Panc1 (cell line): ENCODE results near the gene SPDYC.

Experiments
- POLR2AphosphoS5 ChIP-seq: IDR thresholded peaks from 2 replicates; pipeline ENCODE4 v1.6.1; 2012; ENCODE audit warnings: mild to moderate bottlenecking, low read depth, low read length, moderate library complexity
- SIN3A ChIP-seq: IDR thresholded peaks from 2 replicates; pipeline ENCODE4 v1.6.1; 2012; ENCODE audit warnings: low read depth, mild to moderate bottlenecking, low read length, moderate library complexity, borderline replicate concordance; ENCODE audit not compliant: insufficient read depth
- TCF7L2 ChIP-seq: IDR thresholded peaks from 2 replicates; pipeline ENCODE4 v1.6.1; 2011; ENCODE audit warnings: mild to moderate bottlenecking, low read depth, low read length, inconsistent platforms
- TF ChIP-seq, protein P1 (sequence below): fragments of 450-650 bp; IDR thresholded peaks from 2 replicates; pipeline ENCODE4 v1.5.1; 2017; ENCODE audit warnings: mild to moderate bottlenecking
- TF ChIP-seq, protein P2 (sequence below), 2 experiments: IDR thresholded peaks; 2 replicates each; pipeline ENCODE4 v1.6.1; 2011 to 2012; ENCODE audit warnings: low read depth in 2 of 2, control low read depth in 1 of 2, low read length in 1 of 2, mild to moderate bottlenecking in 1 of 2, moderate library complexity in 1 of 2; ENCODE audit not compliant: insufficient read depth in 1 of 2

DNA sequence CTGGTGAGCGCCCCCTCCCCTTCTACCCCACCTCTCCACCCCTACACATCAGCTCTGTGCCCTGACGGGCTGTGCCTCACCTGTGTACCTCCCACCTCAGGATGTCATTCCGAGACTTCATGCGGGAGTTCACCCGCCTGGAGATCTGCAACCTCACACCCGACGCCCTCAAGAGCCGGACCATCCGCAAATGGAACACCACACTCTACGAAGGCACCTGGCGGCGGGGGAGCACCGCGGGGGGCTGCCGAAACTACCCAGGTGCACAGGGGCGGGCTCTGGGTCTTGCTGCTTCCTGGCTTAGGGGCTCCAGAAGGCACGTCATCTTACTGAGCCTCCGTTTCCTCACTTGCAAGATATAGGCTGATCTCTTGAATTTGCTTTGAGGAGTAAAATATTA is 18.5 kb downstream of the SPDYC start:
- TF ChIP-seq, protein P1, sequence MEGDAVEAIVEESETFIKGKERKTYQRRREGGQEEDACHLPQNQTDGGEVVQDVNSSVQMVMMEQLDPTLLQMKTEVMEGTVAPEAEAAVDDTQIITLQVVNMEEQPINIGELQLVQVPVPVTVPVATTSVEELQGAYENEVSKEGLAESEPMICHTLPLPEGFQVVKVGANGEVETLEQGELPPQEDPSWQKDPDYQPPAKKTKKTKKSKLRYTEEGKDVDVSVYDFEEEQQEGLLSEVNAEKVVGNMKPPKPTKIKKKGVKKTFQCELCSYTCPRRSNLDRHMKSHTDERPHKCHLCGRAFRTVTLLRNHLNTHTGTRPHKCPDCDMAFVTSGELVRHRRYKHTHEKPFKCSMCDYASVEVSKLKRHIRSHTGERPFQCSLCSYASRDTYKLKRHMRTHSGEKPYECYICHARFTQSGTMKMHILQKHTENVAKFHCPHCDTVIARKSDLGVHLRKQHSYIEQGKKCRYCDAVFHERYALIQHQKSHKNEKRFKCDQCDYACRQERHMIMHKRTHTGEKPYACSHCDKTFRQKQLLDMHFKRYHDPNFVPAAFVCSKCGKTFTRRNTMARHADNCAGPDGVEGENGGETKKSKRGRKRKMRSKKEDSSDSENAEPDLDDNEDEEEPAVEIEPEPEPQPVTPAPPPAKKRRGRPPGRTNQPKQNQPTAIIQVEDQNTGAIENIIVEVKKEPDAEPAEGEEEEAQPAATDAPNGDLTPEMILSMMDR = no peak
- TF ChIP-seq POLR2AphosphoS5 (no peak), SIN3A (no peak), TCF7L2 (no peak)
- TF ChIP-seq, protein P2, sequence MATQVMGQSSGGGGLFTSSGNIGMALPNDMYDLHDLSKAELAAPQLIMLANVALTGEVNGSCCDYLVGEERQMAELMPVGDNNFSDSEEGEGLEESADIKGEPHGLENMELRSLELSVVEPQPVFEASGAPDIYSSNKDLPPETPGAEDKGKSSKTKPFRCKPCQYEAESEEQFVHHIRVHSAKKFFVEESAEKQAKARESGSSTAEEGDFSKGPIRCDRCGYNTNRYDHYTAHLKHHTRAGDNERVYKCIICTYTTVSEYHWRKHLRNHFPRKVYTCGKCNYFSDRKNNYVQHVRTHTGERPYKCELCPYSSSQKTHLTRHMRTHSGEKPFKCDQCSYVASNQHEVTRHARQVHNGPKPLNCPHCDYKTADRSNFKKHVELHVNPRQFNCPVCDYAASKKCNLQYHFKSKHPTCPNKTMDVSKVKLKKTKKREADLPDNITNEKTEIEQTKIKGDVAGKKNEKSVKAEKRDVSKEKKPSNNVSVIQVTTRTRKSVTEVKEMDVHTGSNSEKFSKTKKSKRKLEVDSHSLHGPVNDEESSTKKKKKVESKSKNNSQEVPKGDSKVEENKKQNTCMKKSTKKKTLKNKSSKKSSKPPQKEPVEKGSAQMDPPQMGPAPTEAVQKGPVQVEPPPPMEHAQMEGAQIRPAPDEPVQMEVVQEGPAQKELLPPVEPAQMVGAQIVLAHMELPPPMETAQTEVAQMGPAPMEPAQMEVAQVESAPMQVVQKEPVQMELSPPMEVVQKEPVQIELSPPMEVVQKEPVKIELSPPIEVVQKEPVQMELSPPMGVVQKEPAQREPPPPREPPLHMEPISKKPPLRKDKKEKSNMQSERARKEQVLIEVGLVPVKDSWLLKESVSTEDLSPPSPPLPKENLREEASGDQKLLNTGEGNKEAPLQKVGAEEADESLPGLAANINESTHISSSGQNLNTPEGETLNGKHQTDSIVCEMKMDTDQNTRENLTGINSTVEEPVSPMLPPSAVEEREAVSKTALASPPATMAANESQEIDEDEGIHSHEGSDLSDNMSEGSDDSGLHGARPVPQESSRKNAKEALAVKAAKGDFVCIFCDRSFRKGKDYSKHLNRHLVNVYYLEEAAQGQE (IDR thresholded peaks at IDR 0.05; ENCODE audit: insufficient read depth in 1 of 2, low read depth in 2 of 2, low read length in 1 of 2) = no peak
